Upper lobe of left lung (tissue), 6 donors: ENCODE data around the gene ATXN7L1. TPM values are rescaled to one million over a fixed set of nuclear protein-coding genes. Genes with fewer than 3 reads are reported as not detected.

Experiments used
- ATAC-seq, 2 donors: fragments of 200-7000 bp; cut with Tn5 transposase; one replicate each; pipeline ENCODE4 v1.9.1; 2022; ENCODE audit warnings: mild to moderate bottlenecking in 2 of 2, moderate library complexity in 2 of 2; ENCODE audit not compliant: low FRiP score in 2 of 2
- DNase-seq, 2 donors: peaks; one replicate each; pipeline ENCODE4 v3.0.0-alpha.2; 2019 to 2020
- H3K27ac ChIP-seq, 4 donors: fragments of 200-600 bp; sonication (generic); one replicate each; pipeline ENCODE4 v1.5.1; 2016 to 2019
- H3K27me3 ChIP-seq, 4 donors: fragments of 200-600 bp; sonication (generic); one replicate each; pipeline ENCODE4 v1.5.1; 2017 to 2019
- H3K36me3 ChIP-seq, 4 donors: fragments of 200-600 bp; sonication (generic); one replicate each; pipeline ENCODE4 v1.5.1; 2016 to 2019
- H3K4me1 ChIP-seq, 4 donors: fragments of 200-600 bp; sonication (generic); one replicate each; pipeline ENCODE4 v1.5.1; 2018 to 2019
- H3K4me3 ChIP-seq, 4 donors: fragments of 200-600 bp; sonication (generic); one replicate each; pipeline ENCODE4 v1.5.1; 2017 to 2019; ENCODE audit warnings: mild to moderate bottlenecking in 2 of 4, moderate library complexity in 1 of 4
- H3K9me3 ChIP-seq, 4 donors: fragments of 200-600 bp; sonication (generic); one replicate each; pipeline ENCODE4 v1.5.1; 2018 to 2019
- EP300 ChIP-seq, 4 donors: sonication (generic); formaldehyde crosslinking; IDR thresholded peaks; one replicate each; pipeline ENCODE4 v1.5.1; 2017; ENCODE audit warnings: antibody characterized with exemption in 4 of 4, control low read depth in 2 of 4
- POLR2A ChIP-seq, 4 donors: fragments of 450-650 bp; IDR thresholded peaks; one replicate each; pipeline ENCODE4 v1.5.1; 2016 to 2017; ENCODE audit warnings: antibody characterized with exemption in 4 of 4, mild to moderate bottlenecking in 2 of 4
- POLR2AphosphoS5 ChIP-seq, 2 donors: sonication (generic); formaldehyde crosslinking; IDR thresholded peaks; one replicate each; pipeline ENCODE4 v1.5.1; 2017; ENCODE audit warnings: antibody characterized with exemption in 2 of 2
- WGBS, 2 donors: methylation state at CpG; one replicate each; pipeline ENCODE4 v1.1.5; 2017 to 2018; 5-methylcytosine and 5-hydroxymethylcytosine counted together
- total RNA-seq, 6 donors: library from RNA; depleted of rRNA in 4 of 6; stranded (reverse); fragments of >200 nt in 4 of 6; gene quantifications; one replicate each; pipeline versions ENCODE4 v1.1.0 to v1.2.1, GENCODE V29; 2016 to 2021
- TF ChIP-seq, protein P1 (sequence below), 6 experiments: fragments of 450-650 bp in 4 of 6; fragments of 200-600 bp in 2 of 6; sonication (generic) in 2 of 6; IDR thresholded peaks; one replicate each; pipeline ENCODE4 v1.5.1; 2016 to 2019; ENCODE audit warnings: antibody characterized with exemption in 6 of 6
- donor health status: DM: no; HTN: no; CAD: no; lungs with moderate emphysema.
- donor health status: DM: no; HTN: yes; CAD: no; lungs with severe emphysema.

The ATXN7L1 gene
- total RNA-seq, 6 donors from 2014 or later, result 7.1 to 43.0 (median 13.4) TPM

DNA sequence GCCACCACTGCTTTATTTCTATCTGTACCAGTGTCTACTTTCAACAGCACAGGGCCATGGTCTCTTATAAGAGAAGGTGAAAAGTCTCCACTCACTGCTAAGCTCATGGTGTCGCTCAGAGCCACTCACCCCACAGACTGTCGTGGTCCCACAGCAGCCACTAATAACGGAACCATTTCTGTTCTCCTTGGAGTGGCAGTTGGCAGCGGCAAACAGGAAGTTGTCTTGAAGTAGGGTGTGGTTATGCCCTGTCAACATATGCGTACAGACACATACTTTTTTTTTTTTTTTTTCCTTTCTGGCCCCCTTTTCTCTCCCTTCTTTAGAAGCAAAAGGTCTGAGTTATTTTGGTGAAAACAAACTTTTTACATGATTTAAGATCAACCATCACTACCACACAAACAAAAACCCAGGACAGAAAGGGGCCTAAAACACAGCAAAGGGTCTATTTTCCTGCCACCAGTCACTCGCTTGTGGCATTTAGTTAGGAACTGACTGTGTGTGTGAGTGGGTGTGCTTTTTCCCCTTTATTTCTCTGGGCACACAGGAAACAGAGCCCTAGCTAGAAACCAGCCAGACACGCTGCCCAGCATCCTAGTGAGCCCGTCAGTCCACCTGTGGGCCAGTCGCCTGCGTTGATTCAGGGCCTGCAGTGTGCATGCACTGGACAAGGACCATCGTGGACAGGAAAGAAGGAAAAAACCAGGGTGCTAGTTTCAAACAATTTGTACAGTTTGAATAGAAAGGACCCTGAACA, 198.4 kb downstream of the ATXN7L1 start:
- DNase-seq (peak in 1 of 2 donors; percentile 83), ATAC-seq (peak; percentile 62 to 71)
- WGBS, 2 donors, result 38 to 39% methylated on average over 11 of the region's 11 CpGs
- peak overlapping the region in 3 of 4 donors; percentile 34 to 45 (median 42) for H3K4me3 ChIP-seq
- no peaks in the 10 kb centered on the region for H3K27me3 ChIP-seq
- H3K9me3 ChIP-seq, result no peaks in the 10 kb centered on the region
- H3K36me3 ChIP-seq, result no peaks in the 10 kb centered on the region
- peak overlapping the region; percentile 61 to 85 (median 72) for H3K27ac ChIP-seq
- peak in 1 of 2 donors; percentile 58 for TF ChIP-seq POLR2AphosphoS5 (IDR thresholded peaks at IDR 0.05)
- TF ChIP-seq POLR2A (IDR thresholded peaks at IDR 0.05), result peak in 1 of 4 donors; percentile 53
- TF ChIP-seq, protein P1, sequence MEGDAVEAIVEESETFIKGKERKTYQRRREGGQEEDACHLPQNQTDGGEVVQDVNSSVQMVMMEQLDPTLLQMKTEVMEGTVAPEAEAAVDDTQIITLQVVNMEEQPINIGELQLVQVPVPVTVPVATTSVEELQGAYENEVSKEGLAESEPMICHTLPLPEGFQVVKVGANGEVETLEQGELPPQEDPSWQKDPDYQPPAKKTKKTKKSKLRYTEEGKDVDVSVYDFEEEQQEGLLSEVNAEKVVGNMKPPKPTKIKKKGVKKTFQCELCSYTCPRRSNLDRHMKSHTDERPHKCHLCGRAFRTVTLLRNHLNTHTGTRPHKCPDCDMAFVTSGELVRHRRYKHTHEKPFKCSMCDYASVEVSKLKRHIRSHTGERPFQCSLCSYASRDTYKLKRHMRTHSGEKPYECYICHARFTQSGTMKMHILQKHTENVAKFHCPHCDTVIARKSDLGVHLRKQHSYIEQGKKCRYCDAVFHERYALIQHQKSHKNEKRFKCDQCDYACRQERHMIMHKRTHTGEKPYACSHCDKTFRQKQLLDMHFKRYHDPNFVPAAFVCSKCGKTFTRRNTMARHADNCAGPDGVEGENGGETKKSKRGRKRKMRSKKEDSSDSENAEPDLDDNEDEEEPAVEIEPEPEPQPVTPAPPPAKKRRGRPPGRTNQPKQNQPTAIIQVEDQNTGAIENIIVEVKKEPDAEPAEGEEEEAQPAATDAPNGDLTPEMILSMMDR (IDR thresholded peaks at IDR 0.05), result no peak
- TF ChIP-seq EP300 (IDR thresholded peaks at IDR 0.05), result no peak
- H3K4me1 ChIP-seq, result peaks cover 51 to 83% (median 71%) of the 10 kb centered on the region in 4 donors

DNA sequence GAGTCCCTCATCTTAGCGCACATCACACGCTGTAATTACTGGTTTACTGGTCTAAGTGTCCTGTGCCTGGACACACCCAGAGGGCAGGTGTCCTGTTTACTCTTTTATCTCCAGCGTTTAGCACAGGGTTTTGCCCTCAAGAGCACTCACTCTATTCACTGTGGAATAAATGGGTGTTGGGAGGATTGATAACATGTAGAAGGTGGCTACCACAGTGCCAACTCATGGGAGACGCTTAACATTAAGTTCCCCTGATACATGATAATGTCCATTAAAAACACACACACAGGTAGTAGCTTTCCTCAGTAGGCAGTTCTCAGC, 199.0 kb downstream of the ATXN7L1 start:
- TF ChIP-seq, protein P1 (IDR thresholded peaks at IDR 0.05), result no peak
- TF ChIP-seq POLR2AphosphoS5 (IDR thresholded peaks at IDR 0.05) (no peak), EP300 (IDR thresholded peaks at IDR 0.05) (no peak), POLR2A (IDR thresholded peaks at IDR 0.05) (no peak)
- peaks cover 48 to 81% (median 70%) of the 10 kb centered on the region in 4 donors for H3K4me1 ChIP-seq
- H3K9me3 ChIP-seq, result no peaks in the 10 kb centered on the region
- no peaks in the 10 kb centered on the region for H3K36me3 ChIP-seq
- H3K4me3 ChIP-seq, result peak overlapping the region in 2 of 4 donors; percentile 5 to 11
- no peak for ATAC-seq
- DNase-seq, result no peak
- H3K27me3 ChIP-seq, result no peaks in the 10 kb centered on the region
- 80 to 81% methylated on average over 4 of the region's 4 CpGs for WGBS, 2 donors
- H3K27ac ChIP-seq, result peak overlapping the region; percentile 61 to 85 (median 72)

DNA sequence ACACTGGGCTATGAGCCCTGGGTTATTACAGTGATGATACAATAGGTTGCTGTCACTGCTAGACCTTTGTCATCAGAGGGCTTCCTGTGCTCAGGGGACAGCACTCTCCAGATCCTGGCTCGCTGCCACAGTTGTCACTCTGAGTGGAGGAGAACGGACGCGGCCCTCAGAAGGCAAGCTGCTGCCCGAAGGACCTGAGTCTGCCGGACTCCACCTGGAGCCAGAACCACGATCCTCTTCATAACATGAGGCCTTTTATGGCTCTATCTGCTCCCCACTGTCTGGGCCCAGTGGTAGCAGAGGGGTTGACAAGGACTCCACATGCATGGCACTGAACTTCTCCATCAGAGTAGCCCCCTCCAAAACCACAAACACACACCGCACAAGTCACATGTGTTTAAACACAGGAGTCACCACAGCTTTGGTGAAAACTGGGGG, 200.4 kb downstream of the ATXN7L1 start:
- WGBS, 2 donors, result 40 to 50% methylated on average over 2 to 8 of the region's 8 CpGs
- peak overlapping the region in 1 of 4 donors; percentile 16 for H3K27ac ChIP-seq
- no peaks in the 10 kb centered on the region for H3K27me3 ChIP-seq
- DNase-seq (peak in 1 of 2 donors; percentile 65), ATAC-seq (no peak)
- peaks cover 48 to 76% (median 68%) of the 10 kb centered on the region in 4 donors for H3K4me1 ChIP-seq
- no peaks in the 10 kb centered on the region for H3K36me3 ChIP-seq
- TF ChIP-seq EP300 (IDR thresholded peaks at IDR 0.05) (no peak), POLR2AphosphoS5 (IDR thresholded peaks at IDR 0.05) (no peak), POLR2A (IDR thresholded peaks at IDR 0.05) (no peak)
- TF ChIP-seq, protein P1 (IDR thresholded peaks at IDR 0.05), result no peak
- H3K9me3 ChIP-seq, result no peaks in the 10 kb centered on the region
- no peak overlapping the region for H3K4me3 ChIP-seq

DNA sequence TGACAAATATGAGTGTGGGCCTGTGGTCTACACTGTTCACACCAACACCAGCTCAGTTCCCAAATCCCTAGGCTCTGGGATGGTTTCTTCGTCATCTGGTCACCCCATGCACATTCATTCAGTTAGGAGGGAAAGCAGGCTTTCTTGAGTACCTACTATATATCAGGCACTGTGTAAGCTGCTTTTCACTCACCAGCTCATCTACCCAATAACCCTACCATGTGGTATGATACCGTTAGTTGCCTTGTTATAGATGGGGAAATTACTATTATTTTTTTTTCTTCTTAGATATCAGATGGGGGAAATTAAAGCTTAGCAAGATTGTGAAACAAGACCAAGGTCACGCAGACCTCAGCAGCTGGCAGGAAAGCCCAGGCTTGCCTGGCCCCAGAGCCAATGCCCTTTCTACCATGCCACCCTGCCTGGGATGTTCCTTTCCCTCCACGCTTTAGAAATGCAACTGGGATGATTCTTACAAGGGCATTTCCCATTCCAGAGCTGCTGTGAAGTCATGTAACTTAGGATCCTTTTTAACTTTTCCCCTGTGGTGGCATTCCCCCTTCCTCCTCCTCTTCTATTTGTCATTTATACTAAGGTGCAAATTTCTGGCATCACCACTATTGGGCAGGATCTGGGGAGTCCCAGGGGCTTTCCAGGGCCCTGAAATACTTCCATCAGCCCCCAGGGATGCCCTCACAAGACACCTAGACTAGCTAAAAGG, 202.0 kb downstream of the ATXN7L1 start:
- Histone ChIP-seq H3K4me1 (peaks cover 47 to 62% (median 56%) of the 10 kb centered on the region in 4 donors), H3K9me3 (no peaks in the 10 kb centered on the region), H3K27me3 (no peaks in the 10 kb centered on the region), H3K4me3 (no peak overlapping the region), H3K27ac (peak overlapping the region in 1 of 4 donors; percentile 44), H3K36me3 (no peaks in the 10 kb centered on the region)
- ATAC-seq (no peak), DNase-seq (no peak)
- WGBS, 2 donors, result 77% methylated on average over 4 of the region's 4 CpGs
- no peak for TF ChIP-seq EP300 (IDR thresholded peaks at IDR 0.05)
- no peak for TF ChIP-seq POLR2A (IDR thresholded peaks at IDR 0.05)
- no peak for TF ChIP-seq POLR2AphosphoS5 (IDR thresholded peaks at IDR 0.05)
- TF ChIP-seq, protein P1 (IDR thresholded peaks at IDR 0.05), result no peak
